NCI-H2029 (cell line): ENCODE data around the gene VWC2L.

Source experiments
- DNase-seq: peaks from one replicate; lab custom pipeline; 2025; lab: John Stamatoyannopoulos, UW

The VWC2L gene

GRCh38 chr2:214542295-214542694 lies 131.4 kb downstream of the VWC2L start:
- DNase-seq = peak; percentile 41

- no peak for DNase-seq
These were observed 132.0 kb downstream of the VWC2L start for GRCh38 chr2:214542866-214543265.

GRCh38 chr2:214543386-214543955 lies 132.6 kb downstream of the VWC2L start:
- peak; percentile 67 for DNase-seq

GRCh38 chr2:214545898-214546542 lies 135.2 kb downstream of the VWC2L start:
- DNase-seq = no peak

- no peak for DNase-seq
These were observed 137.1 kb downstream of the VWC2L start for GRCh38 chr2:214547931-214548330.

GRCh38 chr2:214549946-214550345 lies 139.1 kb downstream of the VWC2L start:
- DNase-seq = no peak

GRCh38 chr2:214550786-214551185 lies 139.9 kb downstream of the VWC2L start:
- no peak for DNase-seq

GRCh38 chr2:214557884-214558283 lies 147.0 kb downstream of the VWC2L start:
- DNase-seq = no peak

GRCh38 chr2:214558341-214558740 lies 147.5 kb downstream of the VWC2L start:
- no peak for DNase-seq

GRCh38 chr2:214560176-214560575 lies 149.3 kb downstream of the VWC2L start:
- DNase-seq = no peak

- no peak for DNase-seq
These were observed 149.8 kb downstream of the VWC2L start for GRCh38 chr2:214560618-214561190.

- DNase-seq = no peak
These were observed 154.4 kb downstream of the VWC2L start for GRCh38 chr2:214565246-214565645.

- DNase-seq = no peak
These were observed 155.6 kb downstream of the VWC2L start for GRCh38 chr2:214566457-214566856.

- no peak for DNase-seq
These were observed 158.7 kb downstream of the VWC2L start for GRCh38 chr2:214569419-214570035.

- DNase-seq = no peak
These were observed 163.4 kb downstream of the VWC2L start for GRCh38 chr2:214574084-214574781.

GRCh38 chr2:214575030-214575429 lies 164.2 kb downstream of the VWC2L start:
- no peak for DNase-seq

GRCh38 chr2:214575465-214575864 lies 164.6 kb downstream of the VWC2L start:
- no peak for DNase-seq

GRCh38 chr2:214577769-214578168 lies 166.9 kb downstream of the VWC2L start:
- no peak for DNase-seq

GRCh38 chr2:214578442-214578841 lies 167.6 kb downstream of the VWC2L start:
- DNase-seq = no peak

GRCh38 chr2:214579035-214579434 lies 168.2 kb downstream of the VWC2L start:
- no peak for DNase-seq

- DNase-seq = no peak
These were observed 176.6 kb downstream of the VWC2L start for GRCh38 chr2:214587442-214587841.

GRCh38 chr2:214591366-214591765 lies 180.5 kb downstream of the VWC2L start:
- DNase-seq = no peak

- no peak for DNase-seq
These were observed 181.2 kb downstream of the VWC2L start for GRCh38 chr2:214592011-214592410.
